ENCODE data around the gene CAMKK2. TPM values are rescaled to one million over a fixed set of nuclear protein-coding genes. Genes with fewer than 3 reads are reported as not detected.

Gene CAMKK2
- total RNA-seq, 4 donors from 2014 or later = 24.9 to 58.2 (median 38.5) TPM

- DNase-seq (ENCODE audit: low spot score) = no peak
- no peak for ATAC-seq (ENCODE audit: low FRiP score)
- no peak for TF ChIP-seq CTCF (IDR thresholded peaks at IDR 0.05)
These were observed 18.1 kb downstream of the CAMKK2 start for GRCh38 chr12:121278169-121279070.

GRCh38 chr12:121277374-121277759 is 19.1 kb downstream of the CAMKK2 start:
- no peak for TF ChIP-seq CTCF (IDR thresholded peaks at IDR 0.05)
- DNase-seq (ENCODE audit: low spot score) = no peak
- ATAC-seq (ENCODE audit: low FRiP score) = no peak

GRCh38 chr12:121274036-121274763 is 22.3 kb downstream of the CAMKK2 start:
- no peak for TF ChIP-seq CTCF (IDR thresholded peaks at IDR 0.05)
- DNase-seq (ENCODE audit: low spot score) (no peak), ATAC-seq (ENCODE audit: low FRiP score) (no peak)

- DNase-seq (ENCODE audit: low spot score) = no peak
- ATAC-seq (ENCODE audit: low FRiP score) = no peak
- TF ChIP-seq CTCF (IDR thresholded peaks at IDR 0.05) = no peak
These were observed 23.1 kb downstream of the CAMKK2 start for GRCh38 chr12:121273364-121273896.

- no peak for ATAC-seq (ENCODE audit: low FRiP score)
- no peak for TF ChIP-seq CTCF (IDR thresholded peaks at IDR 0.05)
These were observed 28.7 kb downstream of the CAMKK2 start for GRCh38 chr12:121267822-121268221.

GRCh38 chr12:121264951-121265515 is 31.5 kb downstream of the CAMKK2 start:
- no peak for ATAC-seq (ENCODE audit: low FRiP score)
- no peak for TF ChIP-seq CTCF (IDR thresholded peaks at IDR 0.05)
- DNase-seq (ENCODE audit: low spot score) = no peak

More at GRCh38 chr12:121267822-121268221, 28.7 kb downstream of the CAMKK2 start:
- DNase-seq (ENCODE audit: low spot score) = no peak
